Activated CD8-positive, alpha-beta T cell treated with anti-CD3 and anti-CD28 coated beads, Interleukin-2, amount 10 ng/mL, durations not matched to agents 7 days and 5 days (primary cell): ENCODE measurements around the gene ACBD6. TPM values are rescaled to one million over a fixed set of nuclear protein-coding genes. Genes with fewer than 3 reads are reported as not detected.

Experiments used
- ATAC-seq: fragments of 150-1000 bp; cut with Tn5 transposase; one replicate; pipeline ENCODE4 v1.10.0; 2021; ENCODE audit warnings: moderate library complexity
- CTCF ChIA-PET: fragments of 350-600 bp; sonication (Branson Sonifier 250); formaldehyde crosslinking; loops from one replicate; lab custom pipeline; 2021; ENCODE audit warnings: antibody characterized with exemption; lab: Charles Lee
- POLR2A ChIA-PET: fragments of 350-600 bp; sonication (Branson Sonifier 250); formaldehyde crosslinking; loops from one replicate; lab custom pipeline; 2021; ENCODE audit warnings: antibody characterized with exemption; lab: Charles Lee
- DNase-seq: peaks from one replicate; pipeline ENCODE4 v3.0.0-alpha.2; 2020
- H3K27ac Mint-ChIP-seq: one replicate; pipeline ENCODE4 v1.8.0; 2021; ENCODE audit warnings: mild to moderate bottlenecking, mixed read lengths
- H3K27me3 Mint-ChIP-seq: one replicate; pipeline ENCODE4 v1.8.0; 2021; ENCODE audit warnings: low read depth, mixed read lengths
- H3K36me3 Mint-ChIP-seq: one replicate; pipeline ENCODE4 v1.8.0; 2021; ENCODE audit warnings: low read depth, mixed read lengths
- H3K4me1 Mint-ChIP-seq: one replicate; pipeline ENCODE4 v1.8.0; 2021; ENCODE audit warnings: low read depth, mixed read lengths
- H3K4me3 Mint-ChIP-seq: one replicate; pipeline ENCODE4 v1.8.0; 2021; ENCODE audit warnings: mild to moderate bottlenecking, mixed read lengths
- H3K9me3 Mint-ChIP-seq: one replicate; pipeline ENCODE4 v1.8.0; 2022; ENCODE audit warnings: mixed read lengths; ENCODE audit not compliant: insufficient read depth
- total RNA-seq, 2 experiments: library from RNA; stranded (reverse); gene quantifications; one replicate each; pipeline ENCODE4 v1.2.3, GENCODE V29; 2021

The ACBD6 gene
- total RNA-seq, 2 experiments from 2014 or later = 35.7 to 37.7 TPM

DNA sequence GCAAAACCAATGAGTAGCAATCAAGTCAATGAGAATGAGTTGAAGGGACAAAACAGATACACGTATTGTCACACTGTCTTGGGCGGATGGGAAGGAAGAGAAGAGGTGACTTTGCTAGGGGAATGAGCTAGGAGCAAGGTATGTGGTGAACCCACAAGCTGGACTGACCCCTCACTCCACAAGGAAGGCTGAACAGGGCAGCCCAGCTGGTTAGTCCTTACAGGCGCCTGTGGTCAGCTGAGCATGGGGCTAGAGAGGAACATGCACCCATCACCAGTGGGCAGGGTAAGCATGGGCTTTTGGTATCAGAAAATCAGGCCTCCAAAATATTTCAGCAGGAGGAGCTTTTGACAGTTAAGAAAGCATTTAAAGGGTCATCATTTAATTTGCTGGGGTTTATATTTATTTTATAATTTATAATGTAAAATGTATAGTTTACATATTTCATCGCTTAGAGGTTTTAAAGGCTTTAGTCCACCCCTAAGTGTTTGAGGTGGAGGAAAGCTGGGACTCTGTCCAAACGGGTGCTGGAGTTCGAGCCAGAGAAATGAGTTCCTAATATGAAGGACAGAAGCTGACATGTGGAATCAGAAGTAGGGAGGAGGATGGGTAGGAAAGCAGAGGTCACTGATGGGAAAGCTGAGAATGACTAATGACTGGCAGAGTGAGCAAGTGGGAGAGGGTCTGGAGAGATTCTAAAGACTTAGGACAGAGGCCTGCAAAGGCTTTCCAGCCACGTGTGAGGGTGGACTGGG, 22.0 kb upstream of the ACBD6 start:
- Mint-ChIP-seq H3K36me3 (no peaks in the 10 kb centered on the region), H3K27ac (no peak overlapping the region), H3K27me3 (peaks cover 2% of the 10 kb centered on the region), H3K9me3 (no peaks in the 10 kb centered on the region), H3K4me1 (peaks cover 2% of the 10 kb centered on the region), H3K4me3 (no peak overlapping the region)
- ChIA-PET CTCF (interaction anchor here (1.1 to 2.3 kb wide), 3 partner anchors 8 to 41 kb away, joined by 3 to 22 read pairs (median 3); no protein-coding TSS in a partner anchor), POLR2A (no interaction called here)
- no peak for ATAC-seq
- DNase-seq = no peak

DNA sequence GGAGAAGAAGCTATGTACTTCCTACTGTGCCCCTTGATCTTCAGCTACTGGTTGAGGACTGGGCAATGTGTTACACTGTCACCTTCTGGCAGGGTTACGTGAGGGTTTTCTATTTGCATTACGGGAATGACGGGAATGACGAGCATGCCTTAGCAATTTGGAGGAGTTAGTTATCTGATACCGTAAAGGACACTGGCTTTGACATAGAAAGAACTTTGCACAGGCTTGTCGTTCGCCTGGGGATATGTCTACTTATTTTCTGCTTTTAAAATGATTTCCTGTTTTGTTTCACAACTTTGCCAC, 19.8 kb upstream of the ACBD6 start:
- ChIA-PET CTCF (interaction anchor here (0.6 to 1.9 kb wide), 3 partner anchors 9 to 340 kb away, joined by 3 to 9 read pairs (median 4); no protein-coding TSS in a partner anchor), POLR2A (no interaction called here)
- H3K27me3 Mint-ChIP-seq = peaks cover 2% of the 10 kb centered on the region
- peaks cover 2% of the 10 kb centered on the region for H3K4me1 Mint-ChIP-seq
- DNase-seq = no peak
- no peaks in the 10 kb centered on the region for H3K9me3 Mint-ChIP-seq
- H3K36me3 Mint-ChIP-seq = no peaks in the 10 kb centered on the region
- no peak for ATAC-seq
- H3K4me3 Mint-ChIP-seq = no peak overlapping the region
- H3K27ac Mint-ChIP-seq = no peak overlapping the region

DNA sequence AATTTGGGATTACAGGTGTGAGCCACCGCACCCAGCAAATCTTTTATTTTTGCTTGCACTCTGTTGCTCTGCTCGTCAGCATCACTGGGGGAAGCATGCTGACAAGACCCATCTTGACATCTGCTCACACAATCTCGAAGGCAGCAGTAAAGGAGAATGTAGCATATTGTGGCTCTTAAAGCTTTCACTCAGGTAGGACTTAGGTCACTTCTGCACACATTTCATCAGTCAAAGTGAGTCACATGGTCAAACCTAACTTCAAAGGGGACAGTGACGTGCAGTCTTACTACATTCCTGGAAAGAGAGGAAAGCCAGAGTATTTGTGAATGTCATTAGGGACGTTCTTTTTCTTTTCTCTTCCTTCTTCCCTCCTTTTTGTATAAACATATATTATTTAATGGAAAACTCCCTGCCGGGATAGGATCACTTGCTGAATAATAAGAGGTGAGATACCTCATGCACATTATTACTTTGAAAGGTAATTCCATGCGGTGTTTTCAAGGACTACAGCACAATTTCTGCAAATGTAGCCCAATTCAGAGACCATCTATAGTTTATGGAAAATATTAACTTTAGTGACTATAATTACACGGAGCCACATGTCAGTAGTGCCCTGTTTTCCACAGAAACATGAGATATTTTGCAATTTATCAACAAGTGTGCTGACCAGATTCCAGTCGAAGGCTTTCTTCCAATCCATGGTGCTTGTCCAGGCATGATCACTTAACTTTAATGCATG, 19.3 kb upstream of the ACBD6 start:
- peaks cover 2% of the 10 kb centered on the region for H3K4me1 Mint-ChIP-seq
- no peak for ATAC-seq
- POLR2A ChIA-PET = no interaction called here
- H3K9me3 Mint-ChIP-seq = no peaks in the 10 kb centered on the region
- H3K36me3 Mint-ChIP-seq = no peaks in the 10 kb centered on the region
- CTCF ChIA-PET = interaction anchor here (0.6 to 1.9 kb wide), 3 partner anchors 9 to 340 kb away, joined by 3 to 9 read pairs (median 4); no protein-coding TSS in a partner anchor
- no peak overlapping the region for H3K27ac Mint-ChIP-seq
- H3K27me3 Mint-ChIP-seq = peaks cover 2% of the 10 kb centered on the region
- H3K4me3 Mint-ChIP-seq = no peak overlapping the region
- no peak for DNase-seq

DNA sequence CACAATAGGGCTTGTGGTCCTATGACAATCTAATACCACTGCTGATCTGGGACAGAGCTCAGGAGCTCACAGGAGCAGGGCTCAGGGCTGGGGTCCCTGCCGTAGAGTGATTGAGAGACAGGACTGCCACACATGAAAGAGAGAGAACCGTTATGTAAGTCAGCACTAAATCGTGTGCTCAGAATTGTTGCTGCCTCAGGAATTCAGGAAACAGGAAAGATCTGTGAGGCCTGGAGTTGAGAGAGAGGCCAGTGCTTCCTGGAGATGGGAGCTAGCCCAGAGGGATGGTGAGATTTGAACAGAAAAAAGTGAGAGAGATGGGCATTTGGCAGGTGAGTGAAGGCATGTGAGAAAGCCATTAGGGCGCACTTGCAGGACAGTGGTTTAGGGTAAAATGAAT, 17.5 kb upstream of the ACBD6 start:
- no peaks in the 10 kb centered on the region for H3K36me3 Mint-ChIP-seq
- no peak overlapping the region for H3K27ac Mint-ChIP-seq
- CTCF ChIA-PET = interaction anchor here (0.6 kb wide), 1 partner anchor 18 kb away, joined by 3 read pairs; no protein-coding TSS in a partner anchor
- H3K27me3 Mint-ChIP-seq = peaks cover 2% of the 10 kb centered on the region
- ATAC-seq = no peak
- H3K9me3 Mint-ChIP-seq = no peaks in the 10 kb centered on the region
- POLR2A ChIA-PET = no interaction called here
- H3K4me1 Mint-ChIP-seq = peaks cover 4% of the 10 kb centered on the region
- no peak for DNase-seq
- no peak overlapping the region for H3K4me3 Mint-ChIP-seq

DNA sequence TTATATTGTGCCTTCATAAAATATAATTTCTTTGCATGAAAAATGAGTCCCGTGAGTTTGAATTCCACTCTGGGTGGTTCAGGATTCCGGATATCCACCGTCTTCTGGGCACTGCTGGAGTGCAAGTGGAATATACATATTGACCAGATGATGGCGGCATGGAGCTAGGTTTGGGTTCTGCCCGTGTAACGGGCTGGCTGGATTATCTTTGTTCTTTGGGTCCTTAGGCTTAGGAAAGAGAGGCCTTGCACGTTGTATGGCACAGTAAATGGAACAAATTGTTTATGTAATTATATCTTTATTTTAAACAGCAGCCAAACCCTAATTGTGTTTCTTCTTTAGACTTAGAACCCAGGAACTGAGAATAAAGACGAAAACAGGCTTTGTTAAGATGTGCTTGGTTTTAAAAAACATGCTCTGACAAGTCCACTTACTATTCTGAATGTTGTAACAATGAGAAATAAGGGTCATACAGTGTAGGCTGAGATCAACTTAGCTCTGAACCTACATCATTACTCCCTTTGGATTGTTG, 13.5 kb upstream of the ACBD6 start:
- no peak overlapping the region for H3K27ac Mint-ChIP-seq
- peak; percentile 100 for ATAC-seq
- CTCF ChIA-PET = interaction anchor here (0.6 to 4.7 kb wide), 37 partner anchors 9 to 627 kb away, joined by 3 to 71 read pairs (median 4); partner anchors contain the start of gene ACBD6

DNA sequence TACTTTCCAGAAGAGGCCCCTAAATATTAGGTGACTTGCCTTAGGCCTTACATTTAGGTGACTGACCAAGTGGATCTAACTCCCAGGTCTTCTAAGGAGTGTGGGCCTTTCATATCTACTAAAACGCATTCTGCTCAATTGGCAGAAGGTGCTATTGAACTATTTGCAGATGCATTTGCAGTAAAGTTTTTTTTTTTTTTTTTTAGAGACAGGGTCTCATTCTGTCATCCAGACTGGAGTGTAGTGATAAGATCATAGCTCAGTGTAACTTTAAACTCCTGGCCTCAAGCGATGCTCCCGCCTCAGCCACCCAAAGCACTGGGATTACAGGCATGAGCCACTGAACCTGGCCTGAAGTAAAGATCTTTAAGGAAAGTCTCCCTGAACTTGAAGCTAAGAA, 13.0 kb upstream of the ACBD6 start:
- Mint-ChIP-seq H3K4me3 (no peak overlapping the region), H3K9me3 (no peaks in the 10 kb centered on the region), H3K27me3 (peaks cover 7% of the 10 kb centered on the region), H3K36me3 (no peaks in the 10 kb centered on the region), H3K4me1 (peaks cover 4% of the 10 kb centered on the region), H3K27ac (no peak overlapping the region)
- DNase-seq = no peak
- ChIA-PET CTCF (interaction anchor here (0.6 to 4.7 kb wide), 31 partner anchors 9 to 628 kb away, joined by 3 to 71 read pairs (median 5); partner anchors contain the start of gene ACBD6), POLR2A (interaction anchor here (0.7 to 1.3 kb wide), 2 partner anchors 13 to 346 kb away, joined by 3 to 4 read pairs; partner anchors contain the start of gene ACBD6)
- ATAC-seq = no peak

More for the DNA sequence above, 13.5 kb upstream of the ACBD6 start:
- Mint-ChIP-seq H3K9me3 (no peaks in the 10 kb centered on the region), H3K4me1 (peaks cover 4% of the 10 kb centered on the region), H3K27me3 (peaks cover 3% of the 10 kb centered on the region), H3K4me3 (no peak overlapping the region), H3K36me3 (no peaks in the 10 kb centered on the region)
- POLR2A ChIA-PET = no interaction called here
- peak; percentile 73 for DNase-seq

- DNase-seq (no peak), ATAC-seq (no peak)
- CTCF ChIA-PET = interaction anchor here (1.3 to 1.4 kb wide), 2 partner anchors 12 to 348 kb away, joined by 4 to 7 read pairs; partner anchors contain the start of gene ACBD6
- Mint-ChIP-seq H3K27me3 (peaks cover 8% of the 10 kb centered on the region), H3K9me3 (no peaks in the 10 kb centered on the region), H3K4me3 (no peak overlapping the region), H3K4me1 (peaks cover 4% of the 10 kb centered on the region), H3K36me3 (no peaks in the 10 kb centered on the region), H3K27ac (no peak overlapping the region)
- POLR2A ChIA-PET = interaction anchor here (1.1 kb wide), 1 partner anchor 11 kb away, joined by 3 read pairs; the partner anchor contains the start of gene ACBD6
These were observed 11.2 kb upstream of the ACBD6 start for GRCh38 chr1:180513531-180513930.

GRCh38 chr1:180510882-180511281, 8.5 kb upstream of the ACBD6 start:
- Mint-ChIP-seq H3K4me3 (no peak overlapping the region), H3K9me3 (no peaks in the 10 kb centered on the region), H3K4me1 (peaks cover 2% of the 10 kb centered on the region), H3K27ac (no peak overlapping the region), H3K27me3 (peaks cover 8% of the 10 kb centered on the region), H3K36me3 (no peaks in the 10 kb centered on the region)
- CTCF ChIA-PET = no interaction called here
- DNase-seq (no peak), ATAC-seq (no peak)
- POLR2A ChIA-PET = no interaction called here

DNA sequence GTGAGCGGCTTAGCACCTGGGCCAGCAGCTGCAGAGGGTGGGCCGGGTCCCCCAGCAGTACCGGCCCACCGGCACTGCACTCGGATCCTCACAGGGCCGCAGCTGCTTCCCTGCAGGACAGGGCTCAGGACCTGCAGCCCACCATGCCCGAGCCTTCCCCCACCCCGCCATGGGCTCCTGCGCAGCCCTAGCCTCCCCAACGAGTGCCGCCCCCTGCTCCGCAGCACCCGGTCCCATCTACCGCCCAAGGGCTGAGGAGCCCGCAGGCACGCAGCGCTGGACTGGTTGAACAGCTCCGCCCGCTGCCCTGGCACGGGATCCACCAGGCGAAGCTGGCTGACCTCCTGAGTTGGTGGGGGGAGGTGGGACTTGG, 6.3 kb upstream of the ACBD6 start:
- no peaks in the 10 kb centered on the region for H3K4me1 Mint-ChIP-seq
- CTCF ChIA-PET = no interaction called here
- ATAC-seq (no peak), DNase-seq (no peak)
- no peak overlapping the region for H3K4me3 Mint-ChIP-seq
- peaks cover 8% of the 10 kb centered on the region for H3K27me3 Mint-ChIP-seq
- no peaks in the 10 kb centered on the region for H3K9me3 Mint-ChIP-seq
- POLR2A ChIA-PET = no interaction called here
- no peaks in the 10 kb centered on the region for H3K36me3 Mint-ChIP-seq
- no peak overlapping the region for H3K27ac Mint-ChIP-seq

DNA sequence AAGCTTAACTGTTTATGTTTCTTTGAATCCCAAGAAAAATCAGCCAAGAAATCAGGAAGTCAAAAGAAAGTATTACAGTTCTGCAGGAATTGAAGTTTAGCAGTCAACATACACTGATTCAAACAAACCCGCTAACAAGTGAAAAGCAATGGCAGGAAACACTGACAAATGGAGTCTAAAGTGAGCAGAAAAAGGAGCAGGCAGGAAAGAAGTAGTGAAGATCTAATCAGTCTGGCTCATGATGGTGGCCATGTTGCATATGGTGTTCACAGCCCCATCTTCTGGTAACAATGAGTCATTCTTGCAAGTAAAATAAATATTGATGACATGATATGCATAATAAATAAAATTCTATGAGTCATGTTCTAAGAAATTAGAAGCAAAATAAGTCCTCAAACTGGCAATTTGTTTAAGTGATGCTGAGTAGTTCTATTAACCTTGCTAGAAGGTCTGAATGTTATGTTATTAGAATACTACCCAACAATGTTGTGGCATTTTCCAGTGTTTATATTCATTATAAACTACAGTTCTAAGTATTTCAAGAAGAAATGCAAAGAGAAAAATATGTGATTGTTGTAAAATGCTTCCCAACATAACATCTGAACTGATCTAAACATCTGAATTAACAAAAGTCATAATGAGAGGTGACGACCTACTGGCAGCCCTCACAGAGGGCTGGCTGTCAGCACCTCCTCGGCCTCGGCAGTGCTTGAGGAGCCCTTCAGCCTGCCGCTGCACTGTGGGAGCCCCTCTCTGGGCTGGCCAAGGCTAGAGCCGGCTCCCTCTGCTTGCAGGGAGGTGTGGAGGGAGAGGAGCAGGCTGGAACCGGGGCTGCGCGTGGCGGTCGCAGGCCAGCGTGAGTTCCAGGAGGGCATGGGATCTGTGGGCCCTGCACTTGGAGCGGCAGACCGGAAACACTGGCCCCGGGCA, 5.7 kb upstream of the ACBD6 start:
- POLR2A ChIA-PET = no interaction called here
- CTCF ChIA-PET = no interaction called here
- H3K27me3 Mint-ChIP-seq = peaks cover 8% of the 10 kb centered on the region
- no peaks in the 10 kb centered on the region for H3K9me3 Mint-ChIP-seq
- ATAC-seq (no peak), DNase-seq (no peak)
- H3K36me3 Mint-ChIP-seq = no peaks in the 10 kb centered on the region
- no peak overlapping the region for H3K4me3 Mint-ChIP-seq
- H3K4me1 Mint-ChIP-seq = peaks cover 5% of the 10 kb centered on the region
- no peak overlapping the region for H3K27ac Mint-ChIP-seq
